ENCODE data around the gene TOP1.

Gene TOP1

GRCh38 chr20:41058674-41059635 is 30.3 kb downstream of the TOP1 start:
- no peak for DNase-seq

DNA sequence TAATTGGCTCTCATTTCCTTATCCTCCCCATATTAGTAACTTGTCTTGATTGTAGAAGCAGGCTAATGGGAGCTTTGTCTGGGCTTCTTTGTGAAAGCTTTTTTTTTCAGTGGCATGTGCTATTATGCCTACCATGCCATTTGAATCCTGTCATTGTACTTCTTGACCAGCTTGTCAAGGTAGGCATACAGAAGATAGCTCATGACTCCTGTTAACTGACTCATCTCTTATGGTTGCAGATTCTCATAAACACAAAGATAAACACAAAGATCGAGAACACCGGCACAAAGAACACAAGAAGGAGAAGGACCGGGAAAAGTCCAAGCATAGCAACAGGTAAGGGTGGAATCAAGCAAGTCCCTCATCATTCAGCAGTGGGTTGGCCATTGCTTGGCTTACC is 32.5 kb downstream of the TOP1 start:
- no peak for DNase-seq

DNA sequence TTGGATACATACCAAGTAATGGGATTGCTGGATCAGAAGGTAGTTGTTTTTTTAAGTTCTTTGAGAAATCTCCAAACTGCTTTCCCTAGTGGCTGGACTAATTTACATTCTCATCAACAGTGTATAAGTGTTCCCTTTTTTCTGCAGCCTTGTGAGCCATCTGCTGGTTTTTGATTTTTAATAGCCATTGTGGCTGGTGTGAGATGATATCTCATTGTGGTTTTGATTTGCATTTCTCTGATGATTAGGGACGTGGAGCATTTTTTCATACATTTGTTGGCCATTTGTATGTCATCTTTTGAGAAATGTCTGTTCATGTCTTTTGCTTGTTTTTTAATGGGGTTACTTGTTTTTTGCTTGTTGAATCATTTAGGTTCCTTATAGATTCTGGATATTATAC is 34.8 kb downstream of the TOP1 start:
- no peak for DNase-seq

- DNase-seq, result no peak
Observed at GRCh38 chr20:41064377-41064776, 35.8 kb downstream of the TOP1 start.

GRCh38 chr20:41065716-41066115 is 37.1 kb downstream of the TOP1 start:
- no peak for DNase-seq

DNA sequence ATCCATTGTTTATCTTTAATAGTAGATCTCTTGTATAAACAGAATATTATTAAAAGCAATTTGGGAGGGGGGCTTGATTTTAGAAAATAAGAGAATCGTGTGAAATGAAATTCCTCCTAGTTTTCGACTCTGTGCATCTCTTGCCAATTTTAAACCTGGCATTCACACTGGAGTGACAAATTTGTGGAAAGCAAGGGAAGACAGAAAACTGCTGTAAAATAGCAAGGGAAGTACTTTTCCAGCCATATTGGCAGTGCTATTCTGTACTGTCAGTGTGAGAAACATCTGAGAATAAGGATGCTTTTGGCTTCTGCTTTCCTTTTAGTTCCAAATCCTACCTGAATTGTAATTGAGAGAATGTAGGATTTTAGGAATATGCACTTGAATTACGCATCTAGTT is 40.2 kb downstream of the TOP1 start:
- DNase-seq, result no peak

GRCh38 chr20:41072190-41072863 is 43.7 kb downstream of the TOP1 start:
- no peak for DNase-seq

DNA sequence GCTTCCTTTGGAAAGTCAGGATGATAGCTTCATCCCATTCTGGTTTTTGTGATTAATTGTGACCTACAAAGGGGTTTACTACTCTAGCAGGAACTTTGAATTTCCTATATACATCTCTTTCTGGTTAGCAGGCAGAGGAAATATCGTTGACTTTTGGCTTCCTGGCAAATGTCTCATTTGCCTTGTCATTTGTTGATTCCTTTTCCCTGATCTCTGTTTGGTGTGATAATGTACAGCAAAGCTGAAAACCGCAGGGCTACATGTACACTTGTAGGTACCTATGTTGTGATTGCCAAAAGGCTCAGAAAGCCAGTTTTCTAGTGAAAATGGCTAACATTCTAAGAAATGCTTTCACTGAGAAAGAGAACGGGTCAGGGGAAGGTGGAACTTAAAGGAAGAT is 44.3 kb downstream of the TOP1 start:
- DNase-seq, result no peak

GRCh38 chr20:41074441-41074840 is 45.8 kb downstream of the TOP1 start:
- DNase-seq, result no peak

GRCh38 chr20:41076776-41077175 is 48.2 kb downstream of the TOP1 start:
- no peak for DNase-seq

- no peak for DNase-seq
Observed at GRCh38 chr20:41078329-41078728, 49.7 kb downstream of the TOP1 start.

GRCh38 chr20:41079066-41079465 is 50.4 kb downstream of the TOP1 start:
- DNase-seq, result no peak

DNA sequence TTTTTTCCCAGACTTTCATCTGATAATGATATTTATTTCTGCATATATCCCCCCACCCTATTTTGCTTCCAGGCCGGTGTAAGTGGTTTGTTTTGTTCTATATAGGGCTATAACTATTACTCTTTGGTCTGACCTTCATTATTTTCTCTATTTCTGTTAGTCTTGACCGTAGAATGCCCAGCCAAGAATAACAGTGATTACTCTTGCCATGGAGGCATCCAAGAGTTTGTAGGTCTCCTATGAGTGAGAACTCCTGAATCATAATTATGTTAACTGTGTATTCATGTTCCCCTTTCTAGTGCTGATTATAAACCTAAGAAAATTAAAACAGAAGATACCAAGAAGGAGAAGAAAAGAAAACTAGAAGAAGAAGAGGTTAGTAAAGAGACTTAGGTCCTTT is 52.2 kb downstream of the TOP1 start:
- DNase-seq, result no peak

- DNase-seq, result no peak
Observed at GRCh38 chr20:41081276-41081814, 52.7 kb downstream of the TOP1 start.

GRCh38 chr20:41082306-41082705 is 53.7 kb downstream of the TOP1 start:
- DNase-seq, result no peak

DNA sequence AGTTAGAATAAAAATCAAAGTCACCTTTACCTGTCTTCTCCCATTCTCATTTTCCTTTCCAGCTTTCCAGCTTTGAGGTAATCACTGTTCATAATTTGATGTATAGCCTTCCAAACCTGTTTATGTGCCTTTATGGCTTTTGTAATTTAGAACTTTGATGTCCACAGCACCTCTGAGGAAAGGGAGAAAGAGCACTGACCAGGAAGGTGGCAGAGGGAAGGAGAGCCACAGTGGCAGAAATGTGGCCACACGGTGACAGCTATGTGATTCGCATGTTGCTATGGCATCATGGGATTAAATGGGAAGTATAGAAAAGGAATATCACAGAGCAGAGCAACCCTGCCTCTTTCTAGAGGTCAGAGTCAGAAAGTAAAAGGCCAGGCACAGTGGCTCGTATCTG is 57.0 kb downstream of the TOP1 start:
- DNase-seq, result no peak

- no peak for DNase-seq
Observed at GRCh38 chr20:41086402-41087324, 58.0 kb downstream of the TOP1 start.

DNA sequence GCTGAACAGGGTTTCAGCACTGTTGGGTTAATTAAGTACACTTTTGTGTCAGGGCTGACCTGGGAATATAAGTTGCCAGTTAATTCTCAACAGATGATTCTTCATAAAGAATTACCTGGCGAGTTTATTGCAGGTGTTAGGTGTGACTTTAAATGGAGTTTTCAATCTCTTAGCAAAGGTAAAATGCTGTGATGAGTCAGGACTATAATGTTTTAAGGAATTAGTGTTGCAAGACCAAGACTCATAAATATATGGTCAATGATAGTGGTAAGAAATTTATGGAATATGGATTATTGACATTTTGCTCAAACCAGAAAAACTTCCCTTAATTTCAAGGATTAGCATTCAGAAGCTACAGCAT is 58.7 kb downstream of the TOP1 start:
- no peak for DNase-seq

DNA sequence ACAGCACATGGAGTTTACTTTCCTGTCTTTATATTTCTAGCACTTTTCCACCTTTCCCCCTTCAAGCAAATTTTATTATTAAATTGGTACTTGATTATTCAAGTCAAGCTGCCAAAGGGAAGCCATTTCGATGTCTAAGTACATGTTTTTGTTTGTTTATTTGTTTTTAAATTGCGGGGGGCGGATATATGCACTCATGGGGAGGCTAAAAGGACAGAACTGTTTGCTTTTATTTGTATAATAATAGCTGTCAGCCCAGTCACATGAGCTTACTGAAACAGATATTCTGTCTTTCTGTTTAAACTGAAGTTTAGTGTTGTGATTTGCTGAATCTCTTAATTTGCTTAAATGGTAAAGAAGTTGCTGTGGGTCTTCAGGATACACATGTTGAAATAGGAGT is 59.2 kb downstream of the TOP1 start:
- DNase-seq, result no peak

DNA sequence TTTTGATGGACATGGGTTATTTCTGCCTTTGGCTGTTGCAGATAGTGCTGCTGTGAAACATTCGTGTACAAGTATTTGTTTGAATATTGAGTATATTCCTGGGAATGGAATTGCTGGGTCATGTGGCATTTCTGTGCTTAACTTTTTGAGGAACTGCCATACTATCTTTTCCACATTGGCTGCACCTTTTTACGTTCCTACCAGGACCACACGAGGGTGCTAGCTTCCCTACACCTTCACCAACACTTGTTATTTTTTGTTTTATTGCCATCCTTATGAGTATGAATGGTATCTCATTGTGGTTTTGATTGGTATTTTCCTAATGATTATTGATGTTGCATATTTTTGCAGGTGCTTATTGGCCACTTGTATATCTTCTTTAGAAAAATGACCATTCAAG is 60.9 kb downstream of the TOP1 start:
- no peak for DNase-seq

DNA sequence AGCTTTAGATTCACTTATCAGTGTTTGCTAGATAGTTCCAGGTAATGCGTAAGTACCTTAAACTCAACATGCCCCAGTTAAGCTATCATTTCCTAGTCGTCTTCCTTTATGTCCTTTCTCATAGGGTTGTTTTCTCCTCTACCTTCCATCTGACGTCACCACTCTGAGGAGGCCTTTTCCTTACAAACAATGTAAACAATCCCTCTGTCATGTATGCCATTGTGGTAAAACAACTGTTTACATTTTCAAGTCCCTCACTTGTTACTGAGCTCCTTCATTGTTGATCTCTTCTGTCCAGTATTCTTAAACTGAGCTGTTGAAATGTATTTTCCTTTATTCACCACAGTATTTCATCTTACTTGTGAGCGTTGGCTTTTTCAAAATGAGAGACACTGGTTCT is 63.3 kb downstream of the TOP1 start:
- DNase-seq, result no peak

- no peak for DNase-seq
Observed at GRCh38 chr20:41094353-41095055, 65.9 kb downstream of the TOP1 start.
